WTC11 (cell line): Measurements from ENCODE around the gene CXXC4. TPM values are rescaled to one million over a fixed set of nuclear protein-coding genes. Genes with fewer than 3 reads are reported as not detected.

Experiments used
- ATAC-seq: fragments of 200-7000 bp; cut with Tn5 transposase; 2 replicates; pipeline ENCODE4 v1.10.0; 2021; ENCODE audit warnings: mild to moderate bottlenecking, moderate library complexity
- CTCF ChIA-PET: fragments of 300-600 bp; sonication (Branson Sonifier 250); formaldehyde crosslinking; loops from one replicate; lab custom pipeline; 2021; ENCODE audit warnings: antibody characterized with exemption; lab: Charles Lee
- POLR2A ChIA-PET: fragments of 350-600 bp; sonication (Branson Sonifier 250); formaldehyde crosslinking; loops from one replicate; lab custom pipeline; 2021; ENCODE audit warnings: antibody characterized with exemption; lab: Charles Lee
- DNase-seq: peaks from one replicate; pipeline ENCODE4 v3.0.0; 2021; ENCODE audit warnings: low spot score
- H3K27ac Mint-ChIP-seq: 2 replicates; pipeline ENCODE4 v1.8.0; 2021; ENCODE audit warnings: mixed read lengths
- H3K27me3 Mint-ChIP-seq: 2 replicates; pipeline ENCODE4 v1.8.0; 2021; ENCODE audit warnings: low read depth, mild to moderate bottlenecking, moderate library complexity, mixed read lengths
- H3K36me3 Mint-ChIP-seq: 2 replicates; pipeline ENCODE4 v1.8.0; 2021; ENCODE audit warnings: mixed read lengths
- H3K4me1 Mint-ChIP-seq: 2 replicates; pipeline ENCODE4 v1.8.0; 2022; ENCODE audit warnings: mixed read lengths
- H3K4me3 Mint-ChIP-seq: 2 replicates; pipeline ENCODE4 v1.8.0; 2021; ENCODE audit warnings: mild to moderate bottlenecking, moderate library complexity, mixed read lengths
- H3K9me3 Mint-ChIP-seq: 2 replicates; pipeline ENCODE4 v1.8.0; 2021; ENCODE audit warnings: mixed read lengths
- CBFB ChIP-seq: sonication (generic); formaldehyde crosslinking; IDR thresholded peaks from 2 replicates; pipeline ENCODE4 v1.8.1; 2022; ENCODE audit warnings: mild to moderate bottlenecking, low read depth, missing genetic modification reagents
- CREM ChIP-seq: sonication (generic); formaldehyde crosslinking; IDR thresholded peaks from 2 replicates; pipeline ENCODE4 v1.8.1; 2022; ENCODE audit warnings: mild to moderate bottlenecking, missing genetic modification reagents, moderate library complexity
- EMX1 ChIP-seq: fragments of 250-450 bp; sonication (Bioruptor Pico); IDR thresholded peaks from 2 replicates; pipeline ENCODE4 v1.8.0; 2021; ENCODE audit warnings: mild to moderate bottlenecking
- ETV6 ChIP-seq: sonication (generic); formaldehyde crosslinking; IDR thresholded peaks from 2 replicates; pipeline ENCODE4 v1.8.1; 2022; ENCODE audit warnings: mild to moderate bottlenecking, missing genetic modification reagents
- FOXJ3 ChIP-seq: sonication (generic); formaldehyde crosslinking; IDR thresholded peaks from 2 replicates; pipeline ENCODE4 v1.9.0; 2021; ENCODE audit warnings: missing genetic modification reagents, mild to moderate bottlenecking, borderline replicate concordance
- GABPB1 ChIP-seq: sonication (generic); formaldehyde crosslinking; IDR thresholded peaks from 2 replicates; pipeline ENCODE4 v1.8.1; 2023; ENCODE audit warnings: mild to moderate bottlenecking, missing genetic modification reagents
- GTF2I ChIP-seq: fragments of 250-450 bp; sonication (Bioruptor Pico); conservative IDR thresholded peaks from 2 replicates; pipeline ENCODE4 v1.4.0; 2021; ENCODE audit warnings: mild to moderate bottlenecking
- KAT7 ChIP-seq: sonication (generic); formaldehyde crosslinking; IDR thresholded peaks from 2 replicates; pipeline ENCODE4 v1.8.1; 2023; ENCODE audit warnings: missing genetic modification reagents, mild to moderate bottlenecking, borderline replicate concordance
- NFATC4 ChIP-seq: fragments of 250-450 bp; sonication (Bioruptor Pico); IDR thresholded peaks from 2 replicates; pipeline ENCODE4 v1.9.0; 2021; ENCODE audit warnings: mild to moderate bottlenecking
- NFYB ChIP-seq: sonication (generic); formaldehyde crosslinking; conservative IDR thresholded peaks from 2 replicates; pipeline ENCODE4 v1.8.0; 2022; ENCODE audit warnings: low read depth, missing genetic modification reagents
- PRRX2 ChIP-seq: fragments of 250-450 bp; sonication (Bioruptor Pico); IDR thresholded peaks from 2 replicates; pipeline ENCODE4 v1.8.0; 2021; ENCODE audit warnings: mild to moderate bottlenecking
- TP53 ChIP-seq: sonication (generic); formaldehyde crosslinking; IDR thresholded peaks from 2 replicates; pipeline ENCODE4 v1.8.1; 2023; ENCODE audit warnings: mild to moderate bottlenecking, missing genetic modification reagents
- ZBTB21 ChIP-seq: sonication (generic); formaldehyde crosslinking; IDR thresholded peaks from 2 replicates; pipeline ENCODE4 v1.8.1; 2023; ENCODE audit warnings: mild to moderate bottlenecking, missing genetic modification reagents, borderline replicate concordance
- ZNF138 ChIP-seq: sonication (generic); formaldehyde crosslinking; conservative IDR thresholded peaks from 2 replicates; pipeline ENCODE4 v1.8.1; 2022; ENCODE audit warnings: mild to moderate bottlenecking, moderate library complexity, missing genetic modification reagents
- total RNA-seq: library from RNA; stranded (reverse); gene quantifications from 3 replicates; pipeline ENCODE4 v1.2.3, GENCODE V29; 2021
- TF ChIP-seq, protein P1 (sequence below): sonication (generic); formaldehyde crosslinking; IDR thresholded peaks from 2 replicates; pipeline ENCODE4 v1.8.0; 2022; ENCODE audit warnings: mild to moderate bottlenecking, missing genetic modification reagents
- TF ChIP-seq, protein P2 (sequence below): sonication (generic); formaldehyde crosslinking; IDR thresholded peaks from 2 replicates; pipeline ENCODE4 v1.8.1; 2023; ENCODE audit warnings: mild to moderate bottlenecking, moderate library complexity, missing genetic modification reagents
- TF ChIP-seq, protein P3 (sequence below): sonication (generic); formaldehyde crosslinking; IDR thresholded peaks from 2 replicates; pipeline ENCODE4 v1.8.1; 2023; ENCODE audit warnings: mild to moderate bottlenecking, missing genetic modification reagents, moderate library complexity
- TF ChIP-seq, protein P4 (sequence below): sonication (generic); formaldehyde crosslinking; IDR thresholded peaks from 2 replicates; pipeline ENCODE4 v1.8.0; 2022; ENCODE audit warnings: mild to moderate bottlenecking, missing genetic modification reagents
- TF ChIP-seq, protein P5 (sequence below): fragments of 250-450 bp; sonication (Bioruptor Pico); IDR thresholded peaks from 2 replicates; pipeline ENCODE4 v1.9.0; 2021; ENCODE audit warnings: moderate library complexity, mild to moderate bottlenecking, inconsistent platforms, borderline replicate concordance
- TF ChIP-seq, protein P6 (sequence below): sonication (generic); formaldehyde crosslinking; IDR thresholded peaks from 2 replicates; pipeline ENCODE4 v1.8.1; 2023; ENCODE audit warnings: mild to moderate bottlenecking, missing genetic modification reagents
- TF ChIP-seq, protein P7 (sequence below): sonication (generic); formaldehyde crosslinking; IDR thresholded peaks from 2 replicates; pipeline ENCODE4 v1.8.1; 2023; ENCODE audit warnings: mild to moderate bottlenecking, missing genetic modification reagents, moderate library complexity
- TF ChIP-seq, protein P8 (sequence below): sonication (generic); formaldehyde crosslinking; IDR thresholded peaks from 2 replicates; pipeline ENCODE4 v1.8.1; 2022; ENCODE audit warnings: low read depth, missing genetic modification reagents, borderline replicate concordance
- TF ChIP-seq, protein P9 (sequence below): fragments of 250-450 bp; sonication (Bioruptor Pico); IDR thresholded peaks from 2 replicates; pipeline ENCODE4 v2.1.2; 2022; ENCODE audit warnings: mild to moderate bottlenecking, moderate library complexity

CXXC4 gene
- total RNA-seq, 1 experiment from 2014 or later = 2.4 TPM

DNA sequence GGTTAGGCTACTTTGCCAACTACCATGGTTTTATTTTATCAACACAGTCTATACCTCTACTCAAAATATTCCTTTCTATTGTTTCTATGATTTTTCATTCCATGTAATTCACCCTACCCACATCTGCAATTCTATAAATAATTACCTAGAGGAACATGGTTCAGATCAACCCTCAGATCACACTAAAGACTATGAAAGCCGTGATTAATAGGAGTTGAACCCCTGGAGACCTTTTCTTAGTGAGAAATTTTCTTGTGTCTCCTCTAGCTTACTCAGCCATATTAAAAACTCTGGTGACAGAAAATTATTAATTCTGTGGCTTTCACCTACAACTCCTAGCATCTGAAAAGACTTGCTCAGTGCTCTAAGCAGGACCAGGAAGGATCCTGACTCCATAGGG is 38.5 kb upstream of the CXXC4 start (continued):
- TF ChIP-seq, protein P1, sequence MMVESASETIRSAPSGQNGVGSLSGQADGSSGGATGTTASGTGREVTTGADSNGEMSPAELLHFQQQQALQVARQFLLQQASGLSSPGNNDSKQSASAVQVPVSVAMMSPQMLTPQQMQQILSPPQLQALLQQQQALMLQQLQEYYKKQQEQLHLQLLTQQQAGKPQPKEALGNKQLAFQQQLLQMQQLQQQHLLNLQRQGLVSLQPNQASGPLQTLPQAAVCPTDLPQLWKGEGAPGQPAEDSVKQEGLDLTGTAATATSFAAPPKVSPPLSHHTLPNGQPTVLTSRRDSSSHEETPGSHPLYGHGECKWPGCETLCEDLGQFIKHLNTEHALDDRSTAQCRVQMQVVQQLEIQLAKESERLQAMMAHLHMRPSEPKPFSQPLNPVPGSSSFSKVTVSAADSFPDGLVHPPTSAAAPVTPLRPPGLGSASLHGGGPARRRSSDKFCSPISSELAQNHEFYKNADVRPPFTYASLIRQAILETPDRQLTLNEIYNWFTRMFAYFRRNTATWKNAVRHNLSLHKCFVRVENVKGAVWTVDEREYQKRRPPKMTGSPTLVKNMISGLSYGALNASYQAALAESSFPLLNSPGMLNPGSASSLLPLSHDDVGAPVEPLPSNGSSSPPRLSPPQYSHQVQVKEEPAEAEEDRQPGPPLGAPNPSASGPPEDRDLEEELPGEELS (CRISPR knock-in tag) = no peak
- TF ChIP-seq ZBTB21 (CRISPR knock-in tag) (no peak), CBFB (CRISPR knock-in tag) (no peak), FOXJ3 (CRISPR knock-in tag) (no peak), GTF2I (no peak)
- TF ChIP-seq, protein P2, sequence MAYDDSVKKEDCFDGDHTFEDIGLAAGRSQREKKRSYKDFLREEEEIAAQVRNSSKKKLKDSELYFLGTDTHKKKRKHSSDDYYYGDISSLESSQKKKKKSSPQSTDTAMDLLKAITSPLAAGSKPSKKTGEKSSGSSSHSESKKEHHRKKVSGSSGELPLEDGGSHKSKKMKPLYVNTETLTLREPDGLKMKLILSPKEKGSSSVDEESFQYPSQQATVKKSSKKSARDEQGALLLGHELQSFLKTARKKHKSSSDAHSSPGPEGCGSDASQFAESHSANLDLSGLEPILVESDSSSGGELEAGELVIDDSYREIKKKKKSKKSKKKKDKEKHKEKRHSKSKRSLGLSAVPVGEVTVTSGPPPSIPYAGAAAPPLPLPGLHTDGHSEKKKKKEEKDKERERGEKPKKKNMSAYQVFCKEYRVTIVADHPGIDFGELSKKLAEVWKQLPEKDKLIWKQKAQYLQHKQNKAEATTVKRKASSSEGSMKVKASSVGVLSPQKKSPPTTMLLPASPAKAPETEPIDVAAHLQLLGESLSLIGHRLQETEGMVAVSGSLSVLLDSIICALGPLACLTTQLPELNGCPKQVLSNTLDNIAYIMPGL (CRISPR knock-in tag) = no peak
- TF ChIP-seq, all 79 proteins: peak for 0

DNA sequence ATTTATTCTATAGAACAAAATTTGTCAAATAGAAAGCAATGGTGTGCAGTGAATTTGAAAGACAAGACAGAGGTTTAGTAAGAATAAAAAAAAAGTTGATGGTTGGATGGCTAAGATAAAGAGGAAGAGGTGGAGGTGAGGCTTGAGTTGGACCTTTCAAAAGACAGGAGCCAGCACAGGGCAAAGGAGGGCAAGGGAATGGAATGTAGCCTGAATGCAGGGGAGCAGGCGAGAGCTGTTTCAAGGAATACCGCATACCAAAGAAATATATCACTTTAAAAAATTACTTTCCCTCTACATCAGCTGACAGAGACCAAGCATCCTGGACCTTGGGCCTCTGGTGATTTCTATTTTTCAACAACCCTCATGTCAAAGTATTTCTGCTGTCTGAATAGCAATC is 38.0 kb upstream of the CXXC4 start:
- DNase-seq (peak; percentile 10), ATAC-seq (peak; percentile 78)
- POLR2A ChIA-PET = no interaction called here
- Mint-ChIP-seq H3K27me3 (no peaks in the 10 kb centered on the region), H3K9me3 (peaks cover 3% of the 10 kb centered on the region; the same call in 1 of the 2 replicates), H3K36me3 (no peaks in the 10 kb centered on the region), H3K4me1 (peaks cover 16% of the 10 kb centered on the region), H3K27ac (no peak overlapping the region), H3K4me3 (no peak overlapping the region)
- TF ChIP-seq, protein P3, sequence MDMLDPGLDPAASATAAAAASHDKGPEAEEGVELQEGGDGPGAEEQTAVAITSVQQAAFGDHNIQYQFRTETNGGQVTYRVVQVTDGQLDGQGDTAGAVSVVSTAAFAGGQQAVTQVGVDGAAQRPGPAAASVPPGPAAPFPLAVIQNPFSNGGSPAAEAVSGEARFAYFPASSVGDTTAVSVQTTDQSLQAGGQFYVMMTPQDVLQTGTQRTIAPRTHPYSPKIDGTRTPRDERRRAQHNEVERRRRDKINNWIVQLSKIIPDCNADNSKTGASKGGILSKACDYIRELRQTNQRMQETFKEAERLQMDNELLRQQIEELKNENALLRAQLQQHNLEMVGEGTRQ = no peak
- TF ChIP-seq TP53 (CRISPR knock-in tag) (no peak), CREM (CRISPR knock-in tag) (no peak), KAT7 (no peak), ZNF138 (CRISPR knock-in tag) (no peak), EMX1 (CRISPR knock-in tag) (no peak), GABPB1 (CRISPR knock-in tag) (no peak), NFATC4 (CRISPR knock-in tag) (no peak), NFYB (CRISPR knock-in tag) (no peak), PRRX2 (CRISPR knock-in tag) (no peak), ETV6 (CRISPR knock-in tag) (no peak), CBFB (CRISPR knock-in tag) (no peak)
- TF ChIP-seq, protein P4, sequence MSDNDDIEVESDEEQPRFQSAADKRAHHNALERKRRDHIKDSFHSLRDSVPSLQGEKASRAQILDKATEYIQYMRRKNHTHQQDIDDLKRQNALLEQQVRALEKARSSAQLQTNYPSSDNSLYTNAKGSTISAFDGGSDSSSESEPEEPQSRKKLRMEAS (CRISPR knock-in tag) = no peak
- TF ChIP-seq, protein P5, sequence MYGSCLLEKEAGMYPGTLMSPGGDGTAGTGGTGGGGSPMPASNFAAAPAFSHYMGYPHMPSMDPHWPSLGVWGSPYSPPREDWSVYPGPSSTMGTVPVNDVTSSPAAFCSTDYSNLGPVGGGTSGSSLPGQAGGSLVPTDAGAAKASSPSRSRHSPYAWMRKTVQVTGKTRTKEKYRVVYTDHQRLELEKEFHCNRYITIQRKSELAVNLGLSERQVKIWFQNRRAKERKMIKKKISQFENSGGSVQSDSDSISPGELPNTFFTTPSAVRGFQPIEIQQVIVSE (CRISPR knock-in tag) = no peak
- TF ChIP-seq, protein P6, sequence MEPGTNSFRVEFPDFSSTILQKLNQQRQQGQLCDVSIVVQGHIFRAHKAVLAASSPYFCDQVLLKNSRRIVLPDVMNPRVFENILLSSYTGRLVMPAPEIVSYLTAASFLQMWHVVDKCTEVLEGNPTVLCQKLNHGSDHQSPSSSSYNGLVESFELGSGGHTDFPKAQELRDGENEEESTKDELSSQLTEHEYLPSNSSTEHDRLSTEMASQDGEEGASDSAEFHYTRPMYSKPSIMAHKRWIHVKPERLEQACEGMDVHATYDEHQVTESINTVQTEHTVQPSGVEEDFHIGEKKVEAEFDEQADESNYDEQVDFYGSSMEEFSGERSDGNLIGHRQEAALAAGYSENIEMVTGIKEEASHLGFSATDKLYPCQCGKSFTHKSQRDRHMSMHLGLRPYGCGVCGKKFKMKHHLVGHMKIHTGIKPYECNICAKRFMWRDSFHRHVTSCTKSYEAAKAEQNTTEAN (CRISPR knock-in tag) = no peak
- TF ChIP-seq, protein P7, sequence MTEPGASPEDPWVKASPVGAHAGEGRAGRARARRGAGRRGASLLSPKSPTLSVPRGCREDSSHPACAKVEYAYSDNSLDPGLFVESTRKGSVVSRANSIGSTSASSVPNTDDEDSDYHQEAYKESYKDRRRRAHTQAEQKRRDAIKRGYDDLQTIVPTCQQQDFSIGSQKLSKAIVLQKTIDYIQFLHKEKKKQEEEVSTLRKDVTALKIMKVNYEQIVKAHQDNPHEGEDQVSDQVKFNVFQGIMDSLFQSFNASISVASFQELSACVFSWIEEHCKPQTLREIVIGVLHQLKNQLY = no peak
- TF ChIP-seq, protein P8, sequence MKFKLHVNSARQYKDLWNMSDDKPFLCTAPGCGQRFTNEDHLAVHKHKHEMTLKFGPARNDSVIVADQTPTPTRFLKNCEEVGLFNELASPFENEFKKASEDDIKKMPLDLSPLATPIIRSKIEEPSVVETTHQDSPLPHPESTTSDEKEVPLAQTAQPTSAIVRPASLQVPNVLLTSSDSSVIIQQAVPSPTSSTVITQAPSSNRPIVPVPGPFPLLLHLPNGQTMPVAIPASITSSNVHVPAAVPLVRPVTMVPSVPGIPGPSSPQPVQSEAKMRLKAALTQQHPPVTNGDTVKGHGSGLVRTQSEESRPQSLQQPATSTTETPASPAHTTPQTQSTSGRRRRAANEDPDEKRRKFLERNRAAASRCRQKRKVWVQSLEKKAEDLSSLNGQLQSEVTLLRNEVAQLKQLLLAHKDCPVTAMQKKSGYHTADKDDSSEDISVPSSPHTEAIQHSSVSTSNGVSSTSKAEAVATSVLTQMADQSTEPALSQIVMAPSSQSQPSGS (CRISPR knock-in tag) = no peak
- TF ChIP-seq, protein P9, sequence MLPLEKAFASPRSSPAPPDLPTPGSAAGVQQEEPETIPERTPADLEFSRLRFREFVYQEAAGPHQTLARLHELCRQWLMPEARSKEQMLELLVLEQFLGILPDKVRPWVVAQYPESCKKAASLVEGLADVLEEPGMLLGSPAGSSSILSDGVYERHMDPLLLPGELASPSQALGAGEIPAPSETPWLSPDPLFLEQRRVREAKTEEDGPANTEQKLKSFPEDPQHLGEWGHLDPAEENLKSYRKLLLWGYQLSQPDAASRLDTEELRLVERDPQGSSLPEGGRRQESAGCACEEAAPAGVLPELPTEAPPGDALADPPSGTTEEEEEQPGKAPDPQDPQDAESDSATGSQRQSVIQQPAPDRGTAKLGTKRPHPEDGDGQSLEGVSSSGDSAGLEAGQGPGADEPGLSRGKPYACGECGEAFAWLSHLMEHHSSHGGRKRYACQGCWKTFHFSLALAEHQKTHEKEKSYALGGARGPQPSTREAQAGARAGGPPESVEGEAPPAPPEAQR = no peak
- CTCF ChIA-PET = no interaction called here
